Measurements from ENCODE around the gene SLC25A21. TPM values are rescaled to one million over a fixed set of nuclear protein-coding genes. Genes with fewer than 3 reads are reported as not detected.

Gene SLC25A21
- total and polyA plus RNA-seq, 2 experiments from 2014 or later: 10.6 to 12.1 TPM

GRCh38 chr14:36910578-36910977, 261.8 kb downstream of the SLC25A21 start:
- no peaks in the 10 kb centered on the region for H3K4me1 ChIP-seq (ENCODE audit: insufficient read depth)
- no peaks in the 10 kb centered on the region for H3K36me3 ChIP-seq (ENCODE audit: insufficient read depth)
- no peak overlapping the region for H3K27ac Mint-ChIP-seq
- TF ChIP-seq EZH2phosphoT487 (IDR thresholded peaks at IDR 0.05; ENCODE audit: unreplicated experiment) (no peak), NANOG (IDR thresholded peaks at IDR 0.05; ENCODE audit: borderline replicate concordance) (no peak), ZNF462 (CRISPR knock-in tag; IDR thresholded peaks at IDR 0.05) (no peak), ZNF331 (CRISPR knock-in tag; IDR thresholded peaks at IDR 0.05; ENCODE audit: low read depth) (no peak), JUNB (IDR thresholded peaks at IDR 0.05; ENCODE audit: unreplicated experiment) (no peak), STAT1 (IDR thresholded peaks at IDR 0.05; ENCODE audit: unreplicated experiment) (no peak), CREB1 (CRISPR knock-in tag; IDR thresholded peaks at IDR 0.05; ENCODE audit: low read depth) (no peak), EZH2 (IDR thresholded peaks at IDR 0.05; ENCODE audit: low read depth, unreplicated experiment) (no peak), POLR2AphosphoS5 (IDR thresholded peaks at IDR 0.05; ENCODE audit: low read depth) (no peak), ZNF114 (CRISPR knock-in tag; IDR thresholded peaks at IDR 0.05) (no peak)
- TF ChIP-seq, protein P1, sequence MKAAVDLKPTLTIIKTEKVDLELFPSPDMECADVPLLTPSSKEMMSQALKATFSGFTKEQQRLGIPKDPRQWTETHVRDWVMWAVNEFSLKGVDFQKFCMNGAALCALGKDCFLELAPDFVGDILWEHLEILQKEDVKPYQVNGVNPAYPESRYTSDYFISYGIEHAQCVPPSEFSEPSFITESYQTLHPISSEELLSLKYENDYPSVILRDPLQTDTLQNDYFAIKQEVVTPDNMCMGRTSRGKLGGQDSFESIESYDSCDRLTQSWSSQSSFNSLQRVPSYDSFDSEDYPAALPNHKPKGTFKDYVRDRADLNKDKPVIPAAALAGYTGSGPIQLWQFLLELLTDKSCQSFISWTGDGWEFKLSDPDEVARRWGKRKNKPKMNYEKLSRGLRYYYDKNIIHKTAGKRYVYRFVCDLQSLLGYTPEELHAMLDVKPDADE (IDR thresholded peaks at IDR 0.05): no peak
- TF ChIP-seq, protein P2, sequence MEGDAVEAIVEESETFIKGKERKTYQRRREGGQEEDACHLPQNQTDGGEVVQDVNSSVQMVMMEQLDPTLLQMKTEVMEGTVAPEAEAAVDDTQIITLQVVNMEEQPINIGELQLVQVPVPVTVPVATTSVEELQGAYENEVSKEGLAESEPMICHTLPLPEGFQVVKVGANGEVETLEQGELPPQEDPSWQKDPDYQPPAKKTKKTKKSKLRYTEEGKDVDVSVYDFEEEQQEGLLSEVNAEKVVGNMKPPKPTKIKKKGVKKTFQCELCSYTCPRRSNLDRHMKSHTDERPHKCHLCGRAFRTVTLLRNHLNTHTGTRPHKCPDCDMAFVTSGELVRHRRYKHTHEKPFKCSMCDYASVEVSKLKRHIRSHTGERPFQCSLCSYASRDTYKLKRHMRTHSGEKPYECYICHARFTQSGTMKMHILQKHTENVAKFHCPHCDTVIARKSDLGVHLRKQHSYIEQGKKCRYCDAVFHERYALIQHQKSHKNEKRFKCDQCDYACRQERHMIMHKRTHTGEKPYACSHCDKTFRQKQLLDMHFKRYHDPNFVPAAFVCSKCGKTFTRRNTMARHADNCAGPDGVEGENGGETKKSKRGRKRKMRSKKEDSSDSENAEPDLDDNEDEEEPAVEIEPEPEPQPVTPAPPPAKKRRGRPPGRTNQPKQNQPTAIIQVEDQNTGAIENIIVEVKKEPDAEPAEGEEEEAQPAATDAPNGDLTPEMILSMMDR (conservative IDR thresholded peaks at IDR 0.05; ENCODE audit: low read depth in 2 of 2): no peak
- TF ChIP-seq, protein P3, sequence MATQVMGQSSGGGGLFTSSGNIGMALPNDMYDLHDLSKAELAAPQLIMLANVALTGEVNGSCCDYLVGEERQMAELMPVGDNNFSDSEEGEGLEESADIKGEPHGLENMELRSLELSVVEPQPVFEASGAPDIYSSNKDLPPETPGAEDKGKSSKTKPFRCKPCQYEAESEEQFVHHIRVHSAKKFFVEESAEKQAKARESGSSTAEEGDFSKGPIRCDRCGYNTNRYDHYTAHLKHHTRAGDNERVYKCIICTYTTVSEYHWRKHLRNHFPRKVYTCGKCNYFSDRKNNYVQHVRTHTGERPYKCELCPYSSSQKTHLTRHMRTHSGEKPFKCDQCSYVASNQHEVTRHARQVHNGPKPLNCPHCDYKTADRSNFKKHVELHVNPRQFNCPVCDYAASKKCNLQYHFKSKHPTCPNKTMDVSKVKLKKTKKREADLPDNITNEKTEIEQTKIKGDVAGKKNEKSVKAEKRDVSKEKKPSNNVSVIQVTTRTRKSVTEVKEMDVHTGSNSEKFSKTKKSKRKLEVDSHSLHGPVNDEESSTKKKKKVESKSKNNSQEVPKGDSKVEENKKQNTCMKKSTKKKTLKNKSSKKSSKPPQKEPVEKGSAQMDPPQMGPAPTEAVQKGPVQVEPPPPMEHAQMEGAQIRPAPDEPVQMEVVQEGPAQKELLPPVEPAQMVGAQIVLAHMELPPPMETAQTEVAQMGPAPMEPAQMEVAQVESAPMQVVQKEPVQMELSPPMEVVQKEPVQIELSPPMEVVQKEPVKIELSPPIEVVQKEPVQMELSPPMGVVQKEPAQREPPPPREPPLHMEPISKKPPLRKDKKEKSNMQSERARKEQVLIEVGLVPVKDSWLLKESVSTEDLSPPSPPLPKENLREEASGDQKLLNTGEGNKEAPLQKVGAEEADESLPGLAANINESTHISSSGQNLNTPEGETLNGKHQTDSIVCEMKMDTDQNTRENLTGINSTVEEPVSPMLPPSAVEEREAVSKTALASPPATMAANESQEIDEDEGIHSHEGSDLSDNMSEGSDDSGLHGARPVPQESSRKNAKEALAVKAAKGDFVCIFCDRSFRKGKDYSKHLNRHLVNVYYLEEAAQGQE (IDR thresholded peaks at IDR 0.05; ENCODE audit: unreplicated experiment): no peak
- H3K36me3 Mint-ChIP-seq (ENCODE audit: low read depth): no peaks in the 10 kb centered on the region
- H3K9me2 ChIP-seq (ENCODE audit: insufficient read depth): no peaks in the 10 kb centered on the region
- H3K4me2 ChIP-seq: no peak overlapping the region
- H3K79me2 ChIP-seq (replicated peaks; ENCODE audit: insufficient read depth): no peaks in the 10 kb centered on the region
- H3K4me3 ChIP-seq: no peak overlapping the region
- no peaks in the 10 kb centered on the region for H3K27me3 ChIP-seq (ENCODE audit: insufficient read depth)
- H3F3A ChIP-seq (replicated peaks; ENCODE audit: low read depth): no peaks in the 10 kb centered on the region
- H3K27me3 Mint-ChIP-seq (ENCODE audit: insufficient read depth, low read depth, poor library complexity): no peaks in the 10 kb centered on the region
- no peaks in the 10 kb centered on the region for H3K9me3 Mint-ChIP-seq
- H4K20me1 ChIP-seq (replicated peaks; ENCODE audit: insufficient read depth): no peaks in the 10 kb centered on the region
- no peak overlapping the region for H3K4me3 Mint-ChIP-seq
- H2AFZ ChIP-seq: no peak overlapping the region
- H3K27ac ChIP-seq (ENCODE audit: low read depth): no peak overlapping the region
- DNase-seq (ENCODE audit: low spot score) (no peak), ATAC-seq (no peak)
- no peaks in the 10 kb centered on the region for H3K4me1 Mint-ChIP-seq

Measured in GM23338 (cell line).